ENCODE data around the gene AGAP3.

Gene AGAP3

DNA sequence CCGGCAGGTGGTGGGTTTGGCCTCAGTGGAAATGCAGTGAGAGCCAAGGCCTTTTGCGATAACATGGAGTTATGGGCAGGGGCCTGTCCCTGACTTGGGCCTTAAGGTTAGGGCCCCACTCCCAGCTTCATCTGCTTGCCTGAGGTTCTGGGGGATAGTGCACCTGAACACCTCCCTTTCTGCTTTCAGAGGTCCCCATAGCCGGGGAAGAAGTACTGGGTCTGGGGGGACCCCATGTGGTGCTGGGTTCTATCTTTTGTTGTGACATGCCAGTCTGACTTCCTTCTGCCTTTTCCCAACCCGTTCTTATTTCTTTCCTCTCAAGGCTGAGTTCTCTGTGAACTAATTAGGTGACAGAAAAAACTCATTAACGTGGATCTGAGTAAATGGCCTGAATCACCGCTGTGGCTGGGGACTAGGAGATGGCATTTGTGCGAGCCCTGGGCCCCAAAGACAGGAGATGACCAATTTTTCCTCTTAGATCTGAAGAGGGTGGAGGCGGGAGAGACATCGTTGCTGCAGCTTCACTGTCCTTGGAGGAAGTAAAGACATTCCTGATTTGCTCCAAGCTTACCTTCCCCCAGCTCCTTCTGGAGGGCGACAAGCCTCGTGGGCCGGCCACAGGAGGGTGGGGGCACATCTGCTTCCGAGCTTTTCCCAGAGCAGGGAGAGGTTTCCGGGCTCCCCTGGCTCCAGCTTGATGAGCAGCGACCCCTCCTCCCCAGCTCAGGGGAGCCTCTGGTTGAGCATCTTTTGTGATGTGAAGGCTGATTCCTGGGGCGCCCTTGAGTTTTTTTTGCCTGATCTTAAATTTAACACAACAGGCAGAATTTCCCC is 2.0 kb downstream of the AGAP3 start:
- DNase-seq: peak in 1 of 3 experiments; percentile 45

DNA sequence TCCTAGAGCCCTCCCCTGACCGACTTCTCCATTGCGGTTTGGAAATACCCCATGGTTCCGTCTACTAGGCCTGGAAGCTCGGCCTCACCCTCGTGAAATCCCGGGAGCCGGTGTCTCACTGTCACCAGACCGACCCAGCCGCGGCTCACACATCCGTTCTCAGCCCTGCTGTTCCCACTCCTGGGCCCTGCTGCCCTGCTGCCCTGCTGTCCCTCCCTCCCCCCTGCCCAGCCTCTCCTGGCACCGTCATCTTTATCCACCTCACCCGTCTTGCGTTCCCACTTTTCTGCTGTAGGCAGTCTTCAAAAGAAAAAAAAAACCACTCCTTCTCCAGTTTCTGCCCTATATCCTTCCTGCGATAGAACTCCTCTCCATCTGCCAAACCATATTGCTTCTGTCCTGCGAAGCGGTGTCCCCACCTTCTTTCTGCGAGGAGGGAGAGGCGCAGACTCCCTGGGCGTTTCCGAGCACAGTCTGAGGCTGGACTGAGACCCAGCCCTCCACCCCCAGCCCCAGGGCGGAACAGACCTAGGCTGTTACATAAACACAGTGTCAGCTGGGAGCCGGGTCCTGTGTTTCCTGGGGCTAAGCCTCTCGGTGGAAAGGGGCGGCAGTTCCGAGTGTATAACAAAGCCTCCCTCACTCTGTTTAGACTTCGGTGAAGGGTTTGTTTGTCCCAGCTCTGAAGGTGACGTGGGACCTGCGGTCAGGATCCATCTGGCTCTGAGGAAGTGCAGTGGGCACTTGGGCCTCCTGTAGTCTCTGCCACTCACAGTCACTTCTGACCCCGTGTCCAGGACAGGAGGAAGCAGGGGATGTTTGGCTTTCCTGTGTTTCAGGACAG is 2.8 kb downstream of the AGAP3 start:
- no peak for DNase-seq

DNA sequence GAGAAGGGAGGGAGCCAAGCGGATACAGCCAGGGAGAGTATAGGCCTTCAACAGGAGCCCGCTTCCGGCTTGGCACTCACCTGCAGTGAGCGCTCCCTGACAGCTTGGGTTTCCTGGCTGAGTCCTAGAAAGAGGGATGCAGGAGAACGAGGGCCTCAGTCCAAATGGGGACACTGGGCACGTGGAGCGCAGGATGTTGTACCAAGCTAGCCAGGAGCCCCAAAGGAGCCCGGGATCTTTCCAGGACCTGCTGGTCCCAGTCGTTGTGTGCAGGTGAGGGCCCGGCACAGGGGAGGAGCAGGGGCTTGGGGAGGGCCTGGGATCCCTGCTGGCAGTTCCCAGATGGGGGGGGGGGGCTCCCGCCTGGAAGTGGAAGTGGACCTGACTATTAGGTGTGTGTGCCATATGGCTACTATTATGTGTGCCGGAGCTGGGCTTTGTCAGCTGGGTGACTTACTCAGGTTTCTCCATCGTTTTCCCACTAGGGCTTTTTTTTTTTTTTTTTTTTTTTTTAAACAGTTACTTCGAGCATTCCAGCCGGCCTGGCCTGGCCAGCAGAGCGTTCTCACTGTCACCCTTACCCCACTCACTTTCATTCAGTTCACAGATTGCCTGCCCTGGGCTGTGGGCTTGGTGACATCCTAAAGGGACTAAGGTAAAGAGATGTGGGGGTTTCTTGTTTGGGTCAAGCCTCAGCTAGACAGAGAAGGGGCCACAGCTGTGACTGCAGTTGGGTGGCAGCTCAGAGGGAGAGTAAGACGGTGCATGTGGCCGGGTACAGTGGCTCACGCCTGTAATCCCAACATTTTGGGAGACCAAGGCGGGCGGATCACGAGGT is 3.8 kb downstream of the AGAP3 start:
- DNase-seq: no peak

DNA sequence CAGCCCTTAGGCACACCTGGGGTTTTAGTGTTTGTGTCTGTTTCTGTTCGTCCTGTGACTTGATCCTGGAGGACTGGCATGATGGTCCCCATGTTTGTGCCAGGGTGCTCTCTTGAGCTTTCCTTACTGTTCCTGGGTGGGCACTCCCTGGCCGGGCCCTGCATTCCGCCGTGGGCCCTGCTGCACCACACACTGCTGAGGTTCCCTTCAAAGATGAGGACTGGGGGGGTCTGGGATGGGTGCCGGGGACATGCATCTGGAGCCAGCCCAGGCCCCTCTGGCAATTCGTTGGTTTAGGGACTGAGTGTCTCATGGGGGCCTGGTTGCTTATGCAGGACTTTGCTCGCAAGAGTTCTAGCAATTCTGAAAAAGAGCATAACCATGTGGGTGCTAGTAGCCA is 4.7 kb downstream of the AGAP3 start:
- DNase-seq: no peak

DNA sequence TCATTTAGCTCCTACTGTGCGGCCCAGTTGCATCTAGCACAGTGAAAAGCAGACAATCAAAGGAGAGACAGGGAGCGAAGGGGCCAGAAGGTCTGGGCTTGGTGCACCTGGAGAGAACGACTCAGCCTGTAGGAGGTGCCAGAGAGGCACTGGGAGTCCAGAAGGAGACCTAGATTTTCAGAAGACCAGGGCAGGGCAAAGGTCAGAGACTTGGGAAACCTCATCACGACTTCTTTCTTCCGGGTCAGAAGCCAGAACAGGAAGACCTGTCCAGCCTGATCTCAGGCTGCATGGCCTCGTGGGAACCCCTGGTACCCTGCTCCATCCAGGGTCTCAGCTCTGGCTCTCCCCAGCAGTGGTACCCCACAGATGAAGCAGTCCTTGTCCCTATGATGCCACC is 5.2 kb downstream of the AGAP3 start:
- DNase-seq: no peak

DNA sequence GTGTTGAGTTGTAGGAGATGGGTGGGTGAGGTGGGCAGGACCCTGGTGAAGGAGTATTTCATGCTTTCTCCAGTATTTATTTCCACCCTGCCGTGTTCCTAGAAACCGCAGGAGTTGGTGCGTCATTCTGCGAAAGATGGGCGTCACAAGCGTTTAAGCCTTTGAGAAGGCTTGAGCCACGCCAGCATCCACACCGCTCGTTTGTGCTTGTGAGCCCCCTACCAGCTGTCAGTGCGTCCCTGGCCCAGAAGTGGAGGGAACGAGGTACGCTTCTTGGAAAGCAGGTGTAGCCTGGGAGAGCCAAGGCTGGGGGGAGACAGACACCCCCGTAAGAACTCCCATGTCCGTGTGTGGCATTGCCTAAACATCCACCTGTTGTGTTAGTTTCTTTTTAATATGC is 5.7 kb downstream of the AGAP3 start:
- DNase-seq: no peak

DNA sequence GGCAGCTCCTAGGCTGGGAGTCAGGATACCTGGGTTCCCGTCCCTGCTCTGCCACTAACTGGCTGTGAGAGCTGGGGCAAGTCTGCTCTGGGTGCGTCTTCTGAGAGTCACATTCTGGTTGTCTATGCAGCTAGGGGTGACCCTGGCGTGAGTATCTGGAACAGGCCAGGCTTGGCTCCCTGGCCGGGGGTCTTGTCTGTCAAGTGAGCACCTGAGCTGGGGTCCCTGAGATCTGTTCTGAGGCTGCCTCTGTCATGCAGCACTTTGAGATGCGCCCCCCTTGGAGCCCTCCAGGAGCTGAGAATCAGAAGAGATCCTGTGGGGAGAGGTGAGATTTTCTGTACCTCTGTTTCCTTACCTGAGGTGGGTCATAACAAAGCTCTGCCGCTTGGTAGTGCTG is 7.5 kb downstream of the AGAP3 start:
- DNase-seq: no peak

DNA sequence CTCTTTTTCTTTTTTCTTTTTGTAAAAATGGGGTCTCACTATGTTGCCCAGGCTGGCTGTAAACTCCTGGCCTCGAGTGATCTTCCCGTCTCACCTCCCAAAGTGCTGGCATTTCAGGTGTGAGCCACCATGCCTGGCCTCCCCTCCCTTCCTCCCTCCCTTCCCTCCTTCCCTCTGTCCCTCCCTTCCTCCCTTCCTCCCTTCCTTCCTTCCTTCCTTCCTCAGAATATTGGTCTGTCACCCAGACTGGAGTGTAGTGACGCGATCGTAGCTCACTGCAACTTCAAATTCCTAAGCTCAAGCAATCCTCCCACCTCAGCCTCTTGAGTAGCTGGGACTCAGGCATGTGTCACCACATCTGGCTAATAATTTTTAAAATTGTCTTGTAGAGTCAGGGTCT is 8.4 kb downstream of the AGAP3 start:
- DNase-seq: no peak

DNA sequence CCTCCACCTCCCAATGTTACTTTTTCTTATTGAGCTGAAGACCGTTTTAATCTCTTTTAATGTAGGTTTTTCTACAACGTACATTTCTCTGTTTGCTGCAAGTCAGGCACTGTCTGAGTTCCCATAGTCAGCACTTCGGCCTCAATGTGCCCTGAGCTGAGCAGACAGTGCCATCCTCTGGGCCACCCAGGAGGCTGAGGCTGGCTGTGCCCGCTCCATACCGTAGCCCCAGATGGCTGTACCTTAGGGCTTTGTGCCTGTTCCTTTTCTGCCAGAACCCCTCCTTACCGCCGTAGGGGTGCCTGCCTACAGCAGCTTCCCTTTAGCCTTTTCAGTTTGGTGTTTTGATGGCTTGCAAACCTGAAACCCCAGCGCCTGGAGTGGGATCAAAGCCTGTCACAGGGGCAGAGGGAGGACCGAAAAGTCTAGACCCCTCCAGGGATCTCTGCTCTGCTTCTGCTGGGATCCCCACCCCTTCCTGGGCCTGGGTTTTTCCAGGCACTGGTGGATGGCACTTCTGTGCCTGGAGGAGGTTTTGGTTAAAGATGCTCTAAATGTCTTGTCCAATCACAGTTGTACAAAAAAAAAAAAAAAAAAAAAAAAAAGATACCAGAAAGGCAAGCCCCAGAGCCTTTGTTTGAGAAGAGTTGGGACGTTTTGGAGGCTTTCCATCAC is 9.0 kb downstream of the AGAP3 start:
- DNase-seq: no peak

DNA sequence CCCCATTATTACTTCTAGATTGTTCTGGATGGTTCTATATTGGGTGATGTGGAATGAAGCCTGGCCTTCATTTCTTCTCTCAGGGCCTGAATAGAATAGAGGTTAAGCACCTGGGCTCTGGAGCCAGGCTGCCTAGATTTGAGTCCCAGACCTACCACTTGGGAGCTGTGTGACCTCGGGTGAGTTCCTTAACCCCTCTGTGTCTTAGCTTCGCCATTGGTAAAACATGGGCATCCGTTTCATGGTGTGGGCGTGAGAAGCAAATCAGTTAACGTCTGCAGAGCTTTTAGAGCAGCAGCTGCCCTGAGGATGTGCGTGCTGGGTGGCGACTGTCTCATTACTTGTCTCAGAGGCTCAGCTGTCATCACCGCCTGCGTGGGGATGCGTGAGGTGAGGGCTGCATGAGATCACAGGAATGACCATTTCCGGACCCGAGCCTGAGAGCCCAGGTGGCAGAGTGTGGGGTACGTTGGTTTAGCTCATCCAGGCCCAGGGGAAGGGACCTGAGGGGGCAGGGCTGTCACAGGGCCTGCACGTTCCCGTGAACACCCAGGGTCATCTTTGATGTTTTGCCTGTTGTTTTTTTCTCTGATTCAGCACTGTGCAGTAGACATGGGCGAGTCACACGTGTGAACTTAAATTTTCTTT is 9.7 kb downstream of the AGAP3 start:
- DNase-seq: no peak

DNA sequence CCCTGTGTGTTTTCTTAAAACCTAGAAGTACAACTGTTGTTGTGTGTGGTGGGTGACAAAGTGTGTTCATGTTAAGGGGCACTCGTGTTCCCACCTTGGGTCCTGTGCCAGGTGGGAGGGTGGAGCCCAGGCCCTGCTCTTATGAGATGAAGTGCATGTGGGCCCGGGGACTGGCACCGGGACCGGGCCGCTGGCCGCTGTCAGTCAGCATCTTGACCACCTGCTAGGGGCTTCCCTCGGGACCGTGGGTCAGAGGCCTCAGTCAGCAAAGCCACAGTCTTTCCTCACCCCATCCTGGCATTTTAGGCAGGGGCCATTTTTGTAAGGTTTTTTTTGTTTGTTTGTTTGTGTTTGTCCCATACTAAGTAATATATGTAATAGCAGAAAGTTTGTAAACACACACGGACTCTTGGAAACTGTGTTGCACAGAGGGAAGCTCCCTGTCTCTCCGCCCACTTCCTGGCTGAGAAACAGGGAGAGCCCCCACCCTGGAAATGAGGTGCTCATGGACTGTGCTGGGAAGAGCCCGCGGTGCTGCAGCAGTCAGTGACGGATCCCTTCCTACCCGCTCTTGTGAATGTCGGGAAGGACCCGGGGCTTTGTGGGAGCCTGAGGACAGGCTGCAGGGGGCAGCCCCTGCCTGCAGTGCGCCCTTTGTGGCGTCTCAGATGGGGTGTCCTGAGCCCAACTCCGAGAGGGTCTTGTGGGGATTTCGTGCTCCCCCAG is 13.4 kb downstream of the AGAP3 start:
- DNase-seq: no peak

DNA sequence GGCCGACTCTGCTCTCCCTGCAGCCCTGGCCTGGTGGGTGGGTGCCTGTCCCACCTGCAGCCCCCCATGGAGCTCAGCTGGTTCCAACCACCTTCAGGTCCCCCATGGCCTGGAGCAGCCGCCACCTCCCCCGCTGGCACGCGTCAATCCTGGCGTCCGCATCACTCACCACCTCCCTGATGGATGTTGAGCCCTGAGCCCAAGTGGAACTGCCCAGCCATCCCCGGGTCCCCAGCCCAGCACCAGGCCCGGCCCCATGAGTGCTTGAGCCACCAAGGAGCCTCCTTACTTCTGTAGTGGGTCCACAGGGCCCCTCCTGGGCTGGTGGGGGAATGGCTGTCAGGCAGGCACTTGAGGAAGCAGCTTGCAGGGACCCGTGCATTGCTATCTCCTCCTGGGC is 14.6 kb downstream of the AGAP3 start:
- no peak for DNase-seq

DNA sequence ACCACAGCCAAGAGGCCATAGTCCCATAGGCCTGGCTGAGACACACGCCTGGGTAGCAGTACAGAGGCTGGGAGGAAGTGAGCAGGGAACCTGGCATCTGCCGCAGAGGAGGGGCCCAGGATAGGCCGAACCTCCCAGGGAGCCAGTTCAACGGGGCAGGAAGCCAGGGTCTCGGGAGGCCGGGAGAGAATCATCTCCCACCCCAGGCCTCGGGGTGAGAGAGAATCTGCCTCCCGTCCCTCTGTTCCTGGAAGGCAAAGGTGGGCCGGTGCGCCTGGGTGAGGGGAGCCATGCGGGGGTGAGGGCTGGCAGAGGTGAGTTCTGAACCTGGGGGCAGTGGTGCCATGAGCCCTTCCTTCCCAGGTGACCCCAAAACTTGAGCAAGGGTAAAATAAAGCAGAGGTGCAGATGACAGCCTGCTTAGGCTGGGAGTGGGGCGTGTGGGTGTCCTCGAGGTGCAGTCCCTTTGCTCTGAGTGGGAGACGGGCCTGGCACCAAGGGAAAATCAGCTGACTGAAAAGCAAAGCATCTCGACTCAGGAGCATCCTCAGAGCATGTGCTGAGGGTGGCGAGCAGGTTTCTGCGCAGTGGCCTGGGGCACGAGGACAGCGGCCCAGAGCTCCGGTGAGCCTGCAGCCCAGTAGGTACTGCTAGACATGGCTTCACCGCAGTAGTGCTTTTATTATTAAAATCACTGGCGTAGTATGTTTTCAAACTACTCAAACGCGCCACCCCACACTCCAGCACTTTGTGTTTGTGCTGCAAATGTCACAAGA is 15.5 kb downstream of the AGAP3 start:
- DNase-seq: no peak

DNA sequence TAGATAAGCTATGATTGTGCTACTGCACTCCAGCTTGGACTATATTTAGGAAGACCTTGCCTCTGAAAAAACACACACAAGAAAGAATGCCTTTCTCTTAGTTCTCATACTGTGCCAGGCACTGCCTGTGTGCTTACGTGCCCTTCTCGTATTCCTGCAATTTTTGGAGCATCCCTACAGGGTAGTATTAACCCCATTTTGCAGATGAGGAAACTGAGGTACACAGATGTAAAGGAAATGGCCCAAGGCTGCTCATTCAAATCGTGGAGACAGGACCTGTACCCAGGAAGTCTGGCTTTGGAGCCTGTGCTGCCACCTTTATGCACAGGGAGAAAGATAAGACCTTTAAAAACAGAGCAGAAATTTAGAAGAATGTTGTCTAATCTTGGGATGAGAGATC is 16.7 kb downstream of the AGAP3 start:
- DNase-seq: no peak

DNA sequence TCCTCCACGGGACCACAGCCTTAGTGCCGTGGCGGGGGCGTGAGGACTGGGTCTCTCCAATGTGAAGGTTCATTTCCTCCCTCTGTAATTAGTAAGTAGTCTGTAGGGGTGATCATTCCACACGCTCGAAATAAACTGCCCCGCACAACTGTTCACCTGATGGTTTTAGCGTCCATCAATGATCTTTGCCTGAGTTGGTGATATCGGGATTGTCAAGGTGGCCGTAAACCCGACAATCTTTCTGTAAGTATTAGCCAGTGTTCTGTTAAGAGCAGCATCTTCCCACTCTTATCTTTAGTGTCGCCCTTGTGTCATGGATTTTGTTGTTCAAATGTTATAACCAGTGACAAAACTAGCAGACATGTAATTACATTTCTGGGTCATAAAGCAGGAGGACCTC is 17.7 kb downstream of the AGAP3 start:
- DNase-seq: no peak

DNA sequence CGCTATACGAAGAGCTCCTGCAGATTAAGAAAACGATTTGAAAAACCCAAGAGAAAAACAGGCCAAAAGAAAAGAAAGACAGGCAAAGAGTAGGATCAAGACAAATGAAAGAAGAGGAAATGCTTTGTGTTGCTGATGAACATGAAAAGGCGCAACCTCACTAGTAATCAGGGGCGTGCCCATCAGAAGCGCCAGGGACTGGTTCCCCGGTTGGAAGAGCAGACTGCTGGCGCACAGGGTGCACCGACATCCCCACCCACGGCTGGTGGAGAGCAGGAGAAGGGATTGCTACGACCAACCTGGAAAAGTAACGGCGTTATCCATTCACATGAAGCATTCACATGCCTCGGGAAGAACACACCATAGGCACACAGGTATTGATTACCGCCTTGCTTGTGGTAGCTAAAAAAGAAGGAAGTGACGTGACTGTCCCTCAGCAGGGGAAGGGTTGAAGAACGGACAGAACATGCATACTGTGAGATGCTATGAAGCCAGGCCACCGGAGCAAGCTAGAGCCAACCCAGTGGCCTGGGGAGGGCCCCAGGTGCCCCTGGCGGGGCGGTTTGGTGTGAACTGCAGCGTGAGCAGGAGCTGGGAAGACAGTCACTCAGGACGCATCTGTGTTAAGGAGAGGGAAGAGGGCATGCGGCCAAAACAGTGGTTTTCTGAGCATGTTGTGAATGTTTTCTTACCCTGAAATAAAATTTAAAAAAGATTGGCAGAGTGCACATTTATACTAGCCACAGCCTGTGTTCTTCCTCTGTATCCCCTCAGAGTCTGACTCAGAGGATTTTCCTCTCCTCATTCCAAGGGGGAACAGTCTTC is 18.3 kb downstream of the AGAP3 start:
- no peak for DNase-seq

DNA sequence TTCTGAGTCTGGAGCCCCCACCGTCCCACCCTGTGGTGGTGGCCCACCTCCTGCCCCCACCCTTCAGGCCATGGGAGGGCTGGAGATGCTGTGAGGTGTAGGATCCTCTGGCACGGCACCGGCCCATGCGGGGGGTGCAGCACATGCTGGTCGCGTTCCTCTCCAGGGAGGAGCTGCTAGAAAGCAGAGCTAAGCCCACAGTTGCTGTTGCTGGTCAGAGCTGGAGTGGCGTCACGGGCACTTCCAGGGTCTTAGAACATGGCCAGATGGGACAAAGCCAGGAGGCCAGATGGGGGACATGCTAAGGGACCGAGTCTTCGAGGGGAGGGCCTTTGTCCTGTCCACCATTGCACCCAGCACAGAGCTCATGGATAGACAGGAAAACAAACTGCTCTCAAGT is 21.6 kb downstream of the AGAP3 start:
- DNase-seq: no peak

DNA sequence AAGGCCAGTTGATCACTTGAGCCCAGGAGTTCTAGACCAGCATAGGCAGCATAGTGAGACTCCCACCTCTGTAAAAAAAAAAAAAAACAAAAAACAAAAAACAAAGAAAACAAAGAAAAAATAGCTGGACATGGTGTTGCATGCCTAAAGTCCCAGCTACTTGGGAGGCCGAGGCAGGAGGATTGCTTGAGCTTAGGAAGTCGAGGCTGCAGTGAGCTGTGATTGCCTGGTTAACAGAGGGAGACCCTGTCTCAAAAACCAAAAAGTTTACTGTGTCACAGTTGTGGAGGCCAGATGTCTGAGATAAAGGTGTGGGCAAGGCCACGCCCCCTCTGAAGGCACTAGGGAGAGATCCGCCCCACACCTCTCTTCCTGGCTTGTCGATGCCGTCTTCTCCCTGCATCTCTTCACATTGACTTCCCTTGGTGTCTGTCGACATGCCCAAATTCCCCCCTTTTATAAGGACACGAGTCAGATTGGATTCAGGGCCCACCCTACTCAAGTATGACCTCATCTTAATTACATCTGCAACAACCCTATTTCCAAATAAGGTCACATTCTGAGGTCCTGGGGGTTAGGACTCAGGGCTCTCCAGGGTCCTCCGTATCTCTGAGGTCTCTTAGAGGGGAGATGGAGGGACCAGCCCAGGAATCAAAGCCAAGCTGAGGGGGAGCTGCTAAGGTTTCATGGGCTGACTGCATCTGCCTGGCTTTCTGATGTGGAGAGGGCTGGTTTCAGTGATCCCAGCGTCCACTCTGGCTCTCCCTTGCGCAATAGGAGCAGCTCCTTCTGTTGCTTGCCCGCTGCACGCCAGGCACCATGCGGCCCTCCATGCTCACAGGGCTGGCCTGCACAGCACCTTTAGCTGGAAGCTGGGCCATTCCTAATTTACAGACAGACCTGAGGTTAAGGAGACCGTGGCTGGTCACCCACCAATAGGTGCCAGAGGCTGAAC is 23.1 kb downstream of the AGAP3 start:
- no peak for DNase-seq
